ENCODE results near the gene TSBP1.
"Not testable (repeated sequence)": the region's sequence is repeated elsewhere in the genome, so short reads cannot be mapped to it uniquely, and the experiment has no call there.

The TSBP1 gene

DNA sequence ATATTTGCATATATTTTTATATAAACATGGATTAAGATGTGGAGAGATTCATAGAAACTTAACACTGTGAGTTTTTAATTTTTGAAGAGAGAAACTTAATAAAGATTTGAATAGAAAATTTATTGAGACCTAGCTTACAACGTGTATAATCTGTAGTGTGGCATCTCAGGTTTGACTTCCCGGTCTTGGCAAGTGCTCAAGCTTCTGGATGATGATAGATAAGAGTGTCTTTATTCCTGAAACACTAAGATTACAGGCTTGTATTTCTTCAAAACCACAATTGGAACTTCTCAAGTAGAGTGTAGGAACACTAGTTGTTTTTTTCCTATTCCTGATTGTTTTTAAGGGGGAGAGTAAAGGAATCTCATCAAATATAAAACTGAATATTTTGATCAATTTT is 83.3 kb downstream of the TSBP1 start:
- no peak for DNase-seq (ENCODE audit: low spot score)

GRCh38 chr6:32273801-32274577 is 97.7 kb downstream of the TSBP1 start:
- not testable (repeated sequence) for DNase-seq (ENCODE audit: low spot score)

- peak; percentile 6 for DNase-seq (ENCODE audit: low spot score)
Observed at GRCh38 chr6:32271429-32271828, 100.3 kb downstream of the TSBP1 start.

- not testable (repeated sequence) for DNase-seq (ENCODE audit: low spot score)
Observed at GRCh38 chr6:32268459-32268858, 103.2 kb downstream of the TSBP1 start.

DNA sequence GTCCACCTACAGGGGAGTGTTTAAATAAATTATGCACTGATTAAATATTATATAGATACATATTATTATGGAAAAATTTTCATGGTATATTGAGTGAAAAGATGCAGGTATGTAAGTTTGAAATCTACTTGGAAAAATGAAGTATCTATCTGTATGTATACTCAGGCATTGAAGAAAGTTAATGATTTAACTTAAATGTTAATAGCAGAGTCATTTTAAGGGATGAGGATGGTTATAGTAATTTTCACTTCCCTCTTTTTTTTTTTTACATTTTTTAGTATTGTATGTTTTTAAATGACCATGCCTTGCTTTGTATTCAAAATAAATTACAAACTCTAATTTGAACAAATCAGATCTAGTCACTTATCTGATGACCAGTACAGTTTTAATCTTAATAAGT is 104.7 kb downstream of the TSBP1 start:
- DNase-seq (ENCODE audit: low spot score): no peak

GRCh38 chr6:32257262-32257661 is 114.4 kb downstream of the TSBP1 start:
- DNase-seq (ENCODE audit: low spot score): not testable (repeated sequence)

DNA sequence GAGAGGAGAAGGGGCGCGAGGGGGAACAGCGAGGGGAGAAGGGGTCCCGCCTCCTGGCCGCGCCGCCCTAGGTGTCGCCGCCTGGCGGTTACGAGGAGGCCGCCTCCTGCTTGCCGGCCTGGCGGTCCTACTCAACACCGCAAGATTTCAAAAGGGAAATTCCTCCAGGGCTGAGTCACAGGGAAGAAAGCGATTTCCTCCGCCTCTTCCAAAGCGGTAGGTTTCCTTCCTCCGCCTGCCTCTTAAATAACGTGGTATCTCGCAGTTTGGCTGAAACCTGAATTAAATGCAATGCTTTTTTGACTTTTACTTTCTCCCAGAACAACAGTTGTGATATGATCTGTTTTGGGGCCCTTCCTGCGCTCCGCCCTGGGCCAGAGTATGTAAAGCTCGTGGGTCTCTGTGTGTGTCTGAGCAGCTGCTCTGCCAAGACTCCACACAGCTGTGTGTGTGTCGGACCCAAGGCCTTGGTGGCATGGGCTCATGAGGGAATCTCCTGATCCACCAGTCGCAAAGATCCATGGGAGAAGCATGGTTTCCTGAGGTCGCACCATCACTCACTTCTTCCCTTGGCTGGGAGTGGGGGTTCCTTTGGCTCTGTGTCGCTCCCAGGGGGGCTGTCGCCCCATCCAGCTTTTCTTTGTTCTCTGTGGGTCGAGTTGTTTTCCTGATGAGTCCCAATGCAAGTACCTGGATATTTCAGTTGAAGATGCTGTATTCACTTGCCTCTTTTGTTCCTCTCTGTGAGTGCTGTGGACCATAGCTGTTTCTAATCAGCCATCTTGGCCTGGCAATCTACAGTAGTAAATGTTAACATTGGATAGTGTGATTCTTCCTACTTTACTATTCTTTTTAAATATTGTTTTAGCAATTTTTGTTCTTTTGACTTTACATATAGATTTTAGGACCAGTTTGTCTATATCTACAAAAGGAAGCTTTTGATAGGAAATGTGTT is 116.2 kb downstream of the TSBP1 start:
- peak; percentile 59 for DNase-seq (ENCODE audit: low spot score)

DNA sequence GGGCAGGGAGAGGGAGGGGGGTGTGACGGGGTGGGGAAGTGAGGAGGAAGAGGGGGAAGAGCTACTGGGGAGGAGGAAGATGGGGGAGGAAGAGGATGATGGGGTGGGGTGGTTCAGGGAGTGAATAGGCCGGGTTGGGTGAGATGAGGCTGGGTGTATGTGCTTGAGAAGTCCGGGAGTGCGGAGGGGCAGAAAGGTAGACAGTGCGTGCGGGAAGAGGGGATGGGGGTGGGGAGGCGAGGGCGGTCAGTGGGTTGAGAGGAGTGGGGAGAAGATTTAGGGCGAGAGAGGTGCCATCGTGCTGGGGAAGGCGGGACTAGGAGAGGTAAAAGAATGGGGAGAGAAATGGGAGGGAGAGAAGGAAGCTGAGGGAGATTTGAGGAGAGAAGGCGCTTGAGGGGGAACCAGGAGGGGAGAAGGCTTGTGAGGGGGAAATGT is 116.9 kb downstream of the TSBP1 start:
- no peak for DNase-seq (ENCODE audit: low spot score)

DNA sequence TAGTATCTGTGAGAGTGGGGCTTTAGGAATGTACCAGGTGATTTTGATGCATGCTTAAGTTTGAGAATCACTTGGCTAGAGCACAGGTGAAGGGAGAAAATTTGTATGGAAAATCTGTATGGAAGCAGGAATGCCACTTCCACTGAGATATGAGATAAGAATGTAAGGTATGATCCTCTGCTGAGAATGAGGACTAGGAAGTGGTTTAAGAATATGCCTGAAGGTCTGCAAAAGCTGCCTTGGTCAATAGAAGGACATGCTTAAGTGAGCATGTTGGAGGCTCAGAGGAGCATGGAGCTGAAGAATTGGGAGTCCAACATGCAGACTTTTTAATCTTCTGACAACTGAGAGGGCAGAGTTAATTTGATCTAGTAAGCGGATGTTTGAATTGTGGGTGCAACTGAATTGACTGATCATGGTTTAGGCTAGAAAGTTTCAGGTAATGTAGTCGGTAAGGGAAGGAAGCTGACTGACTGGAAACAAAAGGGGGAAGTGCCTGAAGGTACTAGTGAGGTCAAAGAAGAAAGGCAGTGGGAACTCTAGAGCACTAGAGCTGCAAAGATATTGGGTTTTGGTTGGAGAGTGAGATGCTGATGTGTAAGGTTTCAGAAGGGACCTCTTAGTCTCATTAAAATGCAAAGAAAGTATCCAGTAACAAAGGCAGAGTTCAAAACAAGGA is 119.2 kb downstream of the TSBP1 start:
- no peak for DNase-seq (ENCODE audit: low spot score)

GRCh38 chr6:32249262-32249661 is 122.4 kb downstream of the TSBP1 start:
- no peak for DNase-seq (ENCODE audit: low spot score)

DNA sequence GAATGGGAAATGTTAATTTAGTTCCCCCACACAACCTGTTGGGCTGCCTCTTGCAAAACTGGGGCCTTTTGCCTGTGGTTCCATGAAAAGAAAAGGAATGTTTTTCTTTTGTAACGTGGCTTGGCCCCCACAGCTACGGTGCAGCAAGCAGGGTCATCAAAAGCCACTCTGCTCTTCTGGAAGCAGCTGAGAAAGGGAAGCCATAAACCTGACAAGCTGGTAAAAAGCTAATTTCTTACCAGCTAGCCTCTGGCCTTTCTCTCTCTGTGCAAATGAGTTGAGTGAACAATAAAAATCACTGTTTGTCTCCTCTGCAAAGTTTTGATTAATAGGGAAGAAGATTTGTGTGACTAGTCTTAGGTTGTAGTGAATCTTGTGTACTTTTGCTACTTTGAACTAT is 124.3 kb downstream of the TSBP1 start:
- no peak for DNase-seq (ENCODE audit: low spot score)

DNA sequence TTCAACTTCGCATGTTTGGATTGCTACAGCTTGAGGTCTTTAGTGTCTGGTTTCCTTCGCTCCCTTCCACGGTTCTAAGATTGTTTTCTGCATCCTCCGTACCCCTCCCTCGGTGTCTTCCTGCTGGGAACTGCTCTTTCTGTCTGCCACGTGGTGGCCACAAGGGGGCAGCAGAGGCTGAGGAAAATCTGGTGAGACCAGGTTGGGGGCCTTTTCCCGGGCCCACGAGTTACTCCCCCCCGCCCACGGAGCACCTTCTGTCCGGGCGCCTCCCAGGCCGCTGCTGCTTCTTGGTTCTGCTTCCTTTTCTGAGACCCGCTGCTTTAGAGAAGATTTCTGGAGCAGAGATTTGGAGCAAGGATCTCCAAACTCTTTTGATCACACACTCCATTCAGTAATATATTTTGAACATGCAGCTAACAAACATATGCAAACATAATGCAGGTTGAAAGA is 126.7 kb downstream of the TSBP1 start:
- peak; percentile 76 for DNase-seq (ENCODE audit: low spot score)

DNA sequence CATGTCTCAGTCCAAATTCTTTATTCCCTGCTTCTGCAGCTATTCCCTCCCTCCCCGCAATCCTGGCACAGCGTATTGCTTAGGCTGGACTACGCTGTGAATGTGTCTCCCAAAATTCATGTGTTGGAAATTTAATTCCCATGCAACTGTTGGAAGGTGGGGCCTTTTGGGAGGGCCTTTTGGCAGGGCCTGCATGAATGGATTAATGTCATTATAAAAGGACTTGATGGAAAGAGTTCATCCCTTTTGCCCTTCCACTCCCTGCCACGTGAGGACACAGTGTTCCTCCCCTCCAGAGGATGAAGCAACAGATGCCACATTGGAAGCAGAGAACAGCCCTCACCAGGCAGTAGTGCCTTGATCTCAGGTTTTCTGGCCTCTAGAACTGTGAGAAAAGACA is 127.4 kb downstream of the TSBP1 start:
- no peak for DNase-seq (ENCODE audit: low spot score)

Data from CD4-positive, alpha-beta T cell treated with Interleukin-15 for 4 hours (primary cell).